ENCODE measurements around the gene DNAJC18.

DNA sequence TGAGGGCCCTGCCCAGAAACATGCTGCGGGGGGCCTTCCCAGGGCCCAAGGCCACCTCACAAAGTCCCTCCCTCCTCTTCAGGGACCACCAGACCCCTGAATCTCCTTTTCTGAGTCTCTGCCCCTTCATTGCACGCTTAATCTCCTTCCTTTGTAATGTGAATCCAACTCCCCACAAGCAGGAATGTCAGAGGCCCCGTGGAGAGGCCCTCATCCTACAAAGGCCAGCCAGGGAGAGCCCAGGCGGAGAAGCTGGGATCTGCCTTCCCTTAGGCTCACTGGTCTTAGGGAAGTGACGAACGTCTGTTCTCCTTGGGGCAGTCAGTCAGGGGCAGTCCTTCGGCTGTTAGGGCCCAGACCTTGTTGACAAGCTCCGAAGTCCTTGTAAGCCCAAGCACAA lies 33.8 kb upstream of the DNAJC18 start:
- TF ChIP-seq, protein P1, sequence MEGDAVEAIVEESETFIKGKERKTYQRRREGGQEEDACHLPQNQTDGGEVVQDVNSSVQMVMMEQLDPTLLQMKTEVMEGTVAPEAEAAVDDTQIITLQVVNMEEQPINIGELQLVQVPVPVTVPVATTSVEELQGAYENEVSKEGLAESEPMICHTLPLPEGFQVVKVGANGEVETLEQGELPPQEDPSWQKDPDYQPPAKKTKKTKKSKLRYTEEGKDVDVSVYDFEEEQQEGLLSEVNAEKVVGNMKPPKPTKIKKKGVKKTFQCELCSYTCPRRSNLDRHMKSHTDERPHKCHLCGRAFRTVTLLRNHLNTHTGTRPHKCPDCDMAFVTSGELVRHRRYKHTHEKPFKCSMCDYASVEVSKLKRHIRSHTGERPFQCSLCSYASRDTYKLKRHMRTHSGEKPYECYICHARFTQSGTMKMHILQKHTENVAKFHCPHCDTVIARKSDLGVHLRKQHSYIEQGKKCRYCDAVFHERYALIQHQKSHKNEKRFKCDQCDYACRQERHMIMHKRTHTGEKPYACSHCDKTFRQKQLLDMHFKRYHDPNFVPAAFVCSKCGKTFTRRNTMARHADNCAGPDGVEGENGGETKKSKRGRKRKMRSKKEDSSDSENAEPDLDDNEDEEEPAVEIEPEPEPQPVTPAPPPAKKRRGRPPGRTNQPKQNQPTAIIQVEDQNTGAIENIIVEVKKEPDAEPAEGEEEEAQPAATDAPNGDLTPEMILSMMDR (IDR thresholded peaks at IDR 0.05): no peak
- no peak for TF ChIP-seq EZH2 (IDR thresholded peaks at IDR 0.05; ENCODE audit: borderline replicate concordance, insufficient read depth, low read depth, low read length, poor library complexity, severe bottlenecking)

Data from B cell (primary cell).